ENCODE measurements around the gene PIP5KL1. TPM values are rescaled to one million over a fixed set of nuclear protein-coding genes. Genes with fewer than 3 reads are reported as not detected.

PIP5KL1 gene
- total and polyA plus RNA-seq, 2 of the 8 experiments (the other 6 are each of a cell fraction or from before 2014, with no cell fraction given) = 13.4 to 15.4 TPM

DNA sequence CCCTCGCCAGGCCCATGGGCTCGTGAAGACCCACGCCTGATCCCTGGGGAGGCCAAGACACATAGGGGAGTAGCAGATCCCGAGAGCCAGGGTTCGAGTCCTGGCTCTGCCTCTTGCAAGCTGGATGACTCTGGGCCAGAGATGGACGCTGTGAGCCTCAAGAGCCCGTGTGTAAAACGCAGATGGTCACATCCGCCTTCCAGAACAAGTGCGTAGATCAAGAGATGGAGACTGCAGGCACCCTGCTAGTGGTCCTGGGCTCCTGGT is 22.0 kb downstream of the PIP5KL1 start (continued):
- TF ChIP-seq GABPA (IDR thresholded peaks at IDR 0.05; ENCODE audit: borderline replicate concordance, insufficient read depth, low read length) (no peak), SP4 (IDR thresholded peaks at IDR 0.05; ENCODE audit: low read length) (no peak), BACH1 (IDR thresholded peaks at IDR 0.05; ENCODE audit: low read length) (no peak)
